HepG2 (cell line): ENCODE data around the gene GDF11. TPM values are rescaled to one million over a fixed set of nuclear protein-coding genes. Genes with fewer than 3 reads are reported as not detected.

Experiments
- ATAC-seq: fragments of 200-7000 bp; cut with Tn5 transposase; 3 replicates; pipeline ENCODE4 v1.9.1; 2020; ENCODE audit warnings: mild to moderate bottlenecking, moderate library complexity
- BruUV-seq: library from RNA; stranded (reverse); fragments of 400-500 nt; replicated peaks from 2 replicates; lab custom pipeline; 2021; lab: Mats Ljungman, UMichigan
- CTCF ChIA-PET: fragments of 300-600 bp; formaldehyde crosslinking; extraction: SDS; loops from one replicate; lab custom pipeline; 2021; ENCODE audit warnings: low total read pairs, inconsistent platforms, low intra/inter-chr PET ratio; lab: Yijun Ruan, JAX
- POLR2A ChIA-PET: fragments of 350-600 bp; sonication (Branson Sonifier 250); formaldehyde crosslinking; loops from one replicate; lab custom pipeline; 2020; ENCODE audit warnings: antibody characterized with exemption, inconsistent platforms; lab: Yijun Ruan, JAX
- DNase-seq: peaks from one replicate; pipeline ENCODE4 v3.0.0-alpha.2; 2015; ENCODE audit warnings: low spot score
- FAIRE-seq: peaks from 3 replicates; lab custom pipeline; 2011; peaks lifted over from hg19 to GRCh38; lab: Jason Lieb, UNC
- H2AFZ ChIP-seq: one replicate; pipeline ENCODE4 v1.6.1; 2011; ENCODE audit warnings: low read length, inconsistent platforms
- H3K27ac ChIP-seq: fragments of 300-600 bp; 3 replicates; pipeline ENCODE4 v1.8.0; 2011; ENCODE audit warnings: mixed run types, mild to moderate bottlenecking, mixed read lengths, low read length, inconsistent platforms; ENCODE audit not compliant: insufficient read depth; ENCODE audit errors: extremely low read length
- H3K27me3 ChIP-seq, 2 experiments: fragments of 200-600 bp in 1 of 2; 2 replicates in 1 of 2; 3 replicates in 1 of 2; pipeline versions ENCODE4 v1.6.0 to v1.8.0; 2011; ENCODE audit warnings: low read length in 2 of 2, mild to moderate bottlenecking in 2 of 2, moderate library complexity in 2 of 2, inconsistent platforms in 1 of 2; ENCODE audit not compliant: insufficient read depth in 2 of 2, control insufficient read depth in 1 of 2
- H3K36me3 ChIP-seq, 2 experiments: fragments of 200-600 bp in 1 of 2; replicated peaks in 1 of 2; 2 replicates in 1 of 2; 3 replicates in 1 of 2; pipeline versions ENCODE4 v1.5.1 to v1.8.0; 2011; ENCODE audit warnings: low read length in 2 of 2, inconsistent platforms in 1 of 2; ENCODE audit not compliant: insufficient read depth in 2 of 2, control insufficient read depth in 1 of 2
- H3K4me1 ChIP-seq: 2 replicates; pipeline ENCODE4 v1.5.1; 2012; ENCODE audit warnings: low read length, inconsistent platforms; ENCODE audit not compliant: insufficient read depth
- H3K4me2 ChIP-seq: 2 replicates; pipeline ENCODE4 v1.6.0; 2011; ENCODE audit warnings: low read depth, low read length, inconsistent platforms
- H3K4me3 ChIP-seq, 3 experiments: fragments of 200-600 bp in 1 of 3; sonication (generic), shearing (Covaris generic) in 1 of 3; replicated peaks in 1 of 3; 2 replicates each; pipeline ENCODE4 v1.5.1; 2011 to 2016; ENCODE audit warnings: low read length in 3 of 3, inconsistent platforms in 2 of 3, low read depth in 2 of 3, mild to moderate bottlenecking in 2 of 3, control low read depth in 1 of 3, mixed read lengths in 1 of 3; ENCODE audit not compliant: insufficient read depth in 1 of 3
- H3K79me2 ChIP-seq: one replicate; pipeline ENCODE4 v1.6.1; 2011; ENCODE audit warnings: low read length, inconsistent platforms; ENCODE audit not compliant: insufficient read depth
- H3K9ac ChIP-seq: 2 replicates; pipeline ENCODE4 v1.6.0; 2011; ENCODE audit warnings: mild to moderate bottlenecking, low read depth, low read length, inconsistent platforms; ENCODE audit not compliant: insufficient read depth
- H3K9me3 ChIP-seq: 2 replicates; pipeline ENCODE4 v1.5.1; 2012; ENCODE audit warnings: mild to moderate bottlenecking, low read length
- H4K20me1 ChIP-seq: 2 replicates; pipeline ENCODE4 v1.6.0; 2011; ENCODE audit warnings: inconsistent platforms, mild to moderate bottlenecking, low read length, moderate library complexity; ENCODE audit not compliant: insufficient read depth
- ZNF781 ChIP-seq: sonication (generic); formaldehyde crosslinking; IDR thresholded peaks from 2 replicates; pipeline ENCODE4 v1.5.1; 2020; ENCODE audit warnings: borderline replicate concordance, mild to moderate bottlenecking, missing genetic modification reagents; ENCODE audit errors: not compliant biosample characterization
- WGBS: methylation state at CpG from one replicate; pipeline ENCODE4 v1.1.6; 2017; ENCODE audit warnings: low lambda C conversion rate; 5-methylcytosine and 5-hydroxymethylcytosine counted together
- in situ Hi-C: cut with HindIII; loops from 2 replicates; pipeline ENCODE4 v1.10.0; 2017; ENCODE audit warnings: low pct_unique_long_range_greater_than_20kb; ENCODE audit not compliant: extremely low pct_ligation_motif_present
- intact Hi-C: fragments of 100-400 bp; cut with micrococcal nuclease; formaldehyde crosslinking; loops from one replicate; pipeline ENCODE4 v1.10.0; 2022; ENCODE audit not compliant: unreplicated experiment
- polyA plus RNA-seq, 8 experiments: library from polyadenylated mRNA; depleted of rRNA in 3 of 8; stranded (reverse) in 7 of 8; unstranded in 1 of 8; fragments of >200 nt; fragmentation: Illumina TruSeq in 4 of 8; extraction: Trizol in 4 of 8; gene quantifications; 2 replicates each; pipeline versions ENCODE4 v1.2.1 to v1.2.3, GENCODE V29; 2011 to 2016; ENCODE audit warnings: low read depth in 4 of 8, missing spikeins in 1 of 8, mixed read lengths in 1 of 8; ENCODE audit not compliant: insufficient read depth in 1 of 8
- total RNA-seq, 5 experiments: library from RNA; depleted of rRNA; stranded (reverse); fragments of >200 nt; fragmentation: Illumina TruSeq; extraction: Trizol; gene quantifications; 2 replicates each; pipeline ENCODE4 v1.2.3, GENCODE V29; 2016; ENCODE audit warnings: low read depth in 1 of 5
- TF ChIP-seq, protein P1 (sequence below): fragments of 450-650 bp; IDR thresholded peaks from 2 replicates; pipeline ENCODE4 v1.6.1; 2016
- TF ChIP-seq, protein P2 (sequence below), 2 experiments: sonication (generic) in 1 of 2; formaldehyde crosslinking in 1 of 2; IDR thresholded peaks; 2 replicates each; pipeline versions ENCODE4 v1.5.1 to v1.6.1; 2011 to 2020; ENCODE audit warnings: borderline replicate concordance in 1 of 2, low read depth in 1 of 2, low read length in 1 of 2, mild to moderate bottlenecking in 1 of 2, missing genetic modification reagents in 1 of 2, moderate library complexity in 1 of 2

The GDF11 gene
- total and polyA plus RNA-seq, 2 of the 13 experiments (the other 11 are each of a cell fraction or from before 2014, with no cell fraction given), result 0.63 to 1.5 TPM

GRCh38 chr12:55700255-55701018 is 42.5 kb upstream of the GDF11 start:
- peak overlapping the region in 1 of 3 experiments; percentile 5; a peak in 1 of 6 replicates for H3K4me3 ChIP-seq
- H3K9ac ChIP-seq, result no peak overlapping the region
- TF ChIP-seq, protein P1, sequence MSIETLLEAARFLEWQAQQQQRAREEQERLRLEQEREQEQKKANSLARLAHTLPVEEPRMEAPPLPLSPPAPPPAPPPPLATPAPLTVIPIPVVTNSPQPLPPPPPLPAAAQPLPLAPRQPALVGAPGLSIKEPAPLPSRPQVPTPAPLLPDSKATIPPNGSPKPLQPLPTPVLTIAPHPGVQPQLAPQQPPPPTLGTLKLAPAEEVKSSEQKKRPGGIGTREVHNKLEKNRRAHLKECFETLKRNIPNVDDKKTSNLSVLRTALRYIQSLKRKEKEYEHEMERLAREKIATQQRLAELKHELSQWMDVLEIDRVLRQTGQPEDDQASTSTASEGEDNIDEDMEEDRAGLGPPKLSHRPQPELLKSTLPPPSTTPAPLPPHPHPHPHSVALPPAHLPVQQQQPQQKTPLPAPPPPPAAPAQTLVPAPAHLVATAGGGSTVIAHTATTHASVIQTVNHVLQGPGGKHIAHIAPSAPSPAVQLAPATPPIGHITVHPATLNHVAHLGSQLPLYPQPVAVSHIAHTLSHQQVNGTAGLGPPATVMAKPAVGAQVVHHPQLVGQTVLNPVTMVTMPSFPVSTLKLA, result peak; percentile 34; the same call in 1 of the 2 replicates
- TF ChIP-seq ZNF781, result no peak
- TF ChIP-seq, protein P2, sequence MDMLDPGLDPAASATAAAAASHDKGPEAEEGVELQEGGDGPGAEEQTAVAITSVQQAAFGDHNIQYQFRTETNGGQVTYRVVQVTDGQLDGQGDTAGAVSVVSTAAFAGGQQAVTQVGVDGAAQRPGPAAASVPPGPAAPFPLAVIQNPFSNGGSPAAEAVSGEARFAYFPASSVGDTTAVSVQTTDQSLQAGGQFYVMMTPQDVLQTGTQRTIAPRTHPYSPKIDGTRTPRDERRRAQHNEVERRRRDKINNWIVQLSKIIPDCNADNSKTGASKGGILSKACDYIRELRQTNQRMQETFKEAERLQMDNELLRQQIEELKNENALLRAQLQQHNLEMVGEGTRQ (IDR thresholded peaks at IDR 0.05; ENCODE audit: low read depth, low read length), result no peak
- TF ChIP-seq, protein P2 (CRISPR knock-in tag; IDR thresholded peaks at IDR 0.05; ENCODE audit: borderline replicate concordance), result no peak
- ATAC-seq (no peak), FAIRE-seq (no peak), DNase-seq (no peak)
- intact Hi-C loops, result loop anchor here (1.0 kb wide), 1 partner anchor 19 kb away; a partner anchor contains a TSS
- no TSS peak for BruUV-seq
- no peaks in the 10 kb centered on the region for H3K9me3 ChIP-seq
- in situ Hi-C loops, result no loop called here
- peaks cover 88% of the 10 kb centered on the region for H3K4me1 ChIP-seq
- CTCF ChIA-PET, result no interaction called here
- no peaks in the 10 kb centered on the region for H3K36me3 ChIP-seq
- 68% methylated on average over 11 of the region's 21 CpGs for WGBS
- no peak overlapping the region for H3K27ac ChIP-seq
- H3K79me2 ChIP-seq, result no peaks in the 10 kb centered on the region
- peaks cover 6 to 17% of the 10 kb centered on the region in 2 experiments; a peak in 3 of 5 replicates for H3K27me3 ChIP-seq
- H2AFZ ChIP-seq, result no peak overlapping the region
- no peak overlapping the region for H3K4me2 ChIP-seq
- POLR2A ChIA-PET, result interaction anchor here (2.1 kb wide), 1 partner anchor 18 kb away, joined by 5 read pairs; a partner anchor contains a TSS
- no peaks in the 10 kb centered on the region for H4K20me1 ChIP-seq
